IMR-90 (cell line): Measurements from ENCODE around the gene RPGRIP1L. TPM values are rescaled to one million over a fixed set of nuclear protein-coding genes. Genes with fewer than 3 reads are reported as not detected.

Experiments used
- ATAC-seq: fragments of 200-7000 bp; cut with Tn5 transposase; 2 replicates; pipeline ENCODE4 v1.9.1; 2020; ENCODE audit warnings: low read depth, mild to moderate bottlenecking, moderate library complexity
- BruUV-seq: library from RNA; stranded (reverse); fragments of 400-500 nt; replicated peaks from 2 replicates; lab custom pipeline; 2021; lab: Mats Ljungman, UMichigan
- CTCF ChIA-PET: fragments of 300-600 bp; formaldehyde crosslinking; extraction: SDS; loops from one replicate; lab custom pipeline; 2021; ENCODE audit warnings: antibody characterized with exemption; lab: Yijun Ruan, JAX
- POLR2A ChIA-PET: fragments of 300-600 bp; sonication (Branson Sonifier 250); formaldehyde crosslinking; loops from one replicate; lab custom pipeline; 2022; ENCODE audit warnings: antibody characterized with exemption; ENCODE audit not compliant: unreplicated experiment; lab: Charles Lee
- DNase-seq: peaks from one replicate; pipeline ENCODE4 v3.0.0; 2013
- H2AFZ ChIP-seq: replicated peaks from 2 replicates; pipeline ENCODE3; 2013; ENCODE audit warnings: low read length, mild to moderate bottlenecking; ENCODE audit not compliant: poor library complexity
- H2AK5ac ChIP-seq: 2 replicates; pipeline ENCODE4 v1.6.1; 2013; ENCODE audit warnings: low read depth, low read length, inconsistent platforms
- H2AK9ac ChIP-seq: replicated peaks from 2 replicates; pipeline ENCODE3; 2013; ENCODE audit warnings: mild to moderate bottlenecking, low read depth, low read length, moderate library complexity; ENCODE audit not compliant: poor library complexity
- H2BK120ac ChIP-seq: 2 replicates; pipeline ENCODE4 v1.6.1; 2013; ENCODE audit warnings: low read depth, low read length, inconsistent platforms
- H2BK15ac ChIP-seq: 3 replicates; pipeline ENCODE4 v1.6.1; 2013; ENCODE audit warnings: low read depth, low read length, inconsistent platforms
- H2BK20ac ChIP-seq: 2 replicates; pipeline ENCODE4 v1.6.1; 2013; ENCODE audit warnings: low read depth, mild to moderate bottlenecking, inconsistent platforms, low read length, moderate library complexity
- H2BK5ac ChIP-seq: 2 replicates; pipeline ENCODE4 v1.6.1; 2013; ENCODE audit warnings: mild to moderate bottlenecking, low read depth, low read length, inconsistent platforms; ENCODE audit not compliant: poor library complexity, severe bottlenecking
- H3K14ac ChIP-seq: replicated peaks from 2 replicates; pipeline ENCODE4 v1.6.1; 2013; ENCODE audit warnings: low read depth, low read length, inconsistent platforms
- H3K18ac ChIP-seq: 2 replicates; pipeline ENCODE4 v1.6.1; 2013; ENCODE audit warnings: low read depth, low read length, control low read depth
- H3K23ac ChIP-seq: 2 replicates; pipeline ENCODE4 v1.6.1; 2013; ENCODE audit warnings: low read depth, low read length, inconsistent platforms
- H3K27ac ChIP-seq: 2 replicates; pipeline ENCODE4 v1.5.1; 2013; ENCODE audit warnings: mild to moderate bottlenecking, control low read depth, low read length; ENCODE audit not compliant: insufficient read depth
- H3K27me3 ChIP-seq: 2 replicates; pipeline ENCODE4 v1.6.1; 2013; ENCODE audit warnings: low read length; ENCODE audit not compliant: control insufficient read depth, insufficient read depth
- H3K36me3 ChIP-seq: 2 replicates; pipeline ENCODE4 v1.6.1; 2013; ENCODE audit warnings: low read length, mixed read lengths; ENCODE audit not compliant: control insufficient read depth, insufficient read depth
- H3K4ac ChIP-seq: 2 replicates; pipeline ENCODE4 v1.6.1; 2013; ENCODE audit warnings: low read depth, low read length, inconsistent platforms
- H3K4me1 ChIP-seq: 2 replicates; pipeline ENCODE4 v1.6.1; 2013; ENCODE audit warnings: low read length, mixed read lengths; ENCODE audit not compliant: control insufficient read depth, insufficient read depth
- H3K4me2 ChIP-seq: 2 replicates; pipeline ENCODE4 v1.6.1; 2013; ENCODE audit warnings: low read depth, mild to moderate bottlenecking, control low read depth, low read length, moderate library complexity
- H3K4me3 ChIP-seq: 2 replicates; pipeline ENCODE4 v1.5.1; 2013; ENCODE audit warnings: low read depth, mild to moderate bottlenecking, control low read depth, low read length, moderate library complexity; ENCODE audit not compliant: insufficient read depth
- H3K56ac ChIP-seq: 2 replicates; pipeline ENCODE4 v1.6.1; 2013; ENCODE audit warnings: low read length, inconsistent platforms; ENCODE audit not compliant: insufficient read depth; ENCODE audit errors: extremely low read depth
- H3K79me1 ChIP-seq, 2 experiments: 2 replicates each; pipeline ENCODE4 v1.6.1; 2013; ENCODE audit warnings: low read length in 2 of 2, inconsistent platforms in 1 of 2, low read depth in 1 of 2
- H3K9ac ChIP-seq: 2 replicates; pipeline ENCODE4 v1.6.1; 2013; ENCODE audit warnings: low read depth, low read length, control low read depth
- H3K9me1 ChIP-seq: 2 replicates; pipeline ENCODE4 v1.6.1; 2013; ENCODE audit warnings: low read length, inconsistent platforms; ENCODE audit not compliant: insufficient read depth
- H3K9me3 ChIP-seq: 2 replicates; pipeline ENCODE4 v1.6.1; 2013; ENCODE audit warnings: low read length; ENCODE audit not compliant: control insufficient read depth, insufficient read depth
- H4K20me1 ChIP-seq: 2 replicates; pipeline ENCODE4 v1.6.1; 2013; ENCODE audit warnings: low read length, inconsistent platforms; ENCODE audit not compliant: insufficient read depth
- H4K5ac ChIP-seq: 2 replicates; pipeline ENCODE4 v1.6.1; 2013; ENCODE audit warnings: mild to moderate bottlenecking, low read depth, low read length, control low read depth
- H4K8ac ChIP-seq, 2 experiments: 2 replicates each; pipeline ENCODE4 v1.6.1; 2013; ENCODE audit warnings: low read depth in 2 of 2, low read length in 2 of 2, control low read depth in 1 of 2, inconsistent platforms in 1 of 2
- H4K91ac ChIP-seq: 2 replicates; pipeline ENCODE4 v1.6.1; 2013; ENCODE audit warnings: low read depth, low read length, inconsistent platforms; ENCODE audit not compliant: insufficient read depth
- BHLHE40 ChIP-seq: fragments of 150-350 bp; IDR thresholded peaks from 2 replicates; pipeline ENCODE4 v1.6.1; 2016; ENCODE audit warnings: mild to moderate bottlenecking, low read depth, low read length
- FOS ChIP-seq: fragments of 150-350 bp; IDR thresholded peaks from 2 replicates; pipeline ENCODE4 v1.6.1; 2016; ENCODE audit warnings: low read depth, low read length
- WGBS, 2 experiments: methylation state at CpG; one replicate each; pipeline versions ENCODE4 v1.1.5 to v1.1.7; 2013; ENCODE audit warnings: missing lambda C conversion rate in 2 of 2; ENCODE audit not compliant: insufficient read length in 1 of 2; ENCODE audit errors: extremely low coverage in 2 of 2; 5-methylcytosine and 5-hydroxymethylcytosine counted together
- dilution Hi-C: fragments of 300-500 bp; cut with HindIII; formaldehyde crosslinking; loops from one replicate; pipeline ENCODE4 v1.14.3; 2018; ENCODE audit warnings: low sequenced_read_pairs; ENCODE audit not compliant: unreplicated experiment
- in situ Hi-C: fragments of 300-500 bp; cut with MboI; formaldehyde crosslinking; loops from 3 replicates; pipeline ENCODE4 v1.14.3; 2019; ENCODE audit warnings: low sequenced_read_pairs, inconsistent platforms, mixed read lengths
- intact Hi-C: fragments of 100-400 bp; cut with micrococcal nuclease; formaldehyde crosslinking; loops from 2 replicates; pipeline ENCODE4 v1.10.0; 2022
- polyA plus RNA-seq, 3 experiments: library from polyadenylated mRNA; depleted of rRNA; stranded (reverse); fragments of >200 nt; gene quantifications; 2 replicates each; pipeline ENCODE4 v1.2.3, GENCODE V29; 2012; ENCODE audit warnings: low replicate concordance in 1 of 3
- total RNA-seq: library from RNA; depleted of rRNA; stranded (reverse); fragments of >200 nt; gene quantifications from 2 replicates; pipeline ENCODE4 v1.2.3, GENCODE V29; 2012
- TF ChIP-seq, protein P1 (sequence below): fragments of 150-350 bp; IDR thresholded peaks from 2 replicates; pipeline ENCODE4 v1.6.1; 2016; ENCODE audit warnings: low read depth, mild to moderate bottlenecking, low read length, moderate library complexity, borderline replicate concordance
- TF ChIP-seq, protein P2 (sequence below): fragments of 150-350 bp; IDR thresholded peaks from 2 replicates; pipeline ENCODE4 v1.6.1; 2017; ENCODE audit warnings: mild to moderate bottlenecking, antibody characterized with exemption, low read length, low read depth

The RPGRIP1L gene
- total and polyA plus RNA-seq, 2 of the 4 experiments (the other 2 are of a cell fraction), result 7.3 to 10.4 TPM

DNA sequence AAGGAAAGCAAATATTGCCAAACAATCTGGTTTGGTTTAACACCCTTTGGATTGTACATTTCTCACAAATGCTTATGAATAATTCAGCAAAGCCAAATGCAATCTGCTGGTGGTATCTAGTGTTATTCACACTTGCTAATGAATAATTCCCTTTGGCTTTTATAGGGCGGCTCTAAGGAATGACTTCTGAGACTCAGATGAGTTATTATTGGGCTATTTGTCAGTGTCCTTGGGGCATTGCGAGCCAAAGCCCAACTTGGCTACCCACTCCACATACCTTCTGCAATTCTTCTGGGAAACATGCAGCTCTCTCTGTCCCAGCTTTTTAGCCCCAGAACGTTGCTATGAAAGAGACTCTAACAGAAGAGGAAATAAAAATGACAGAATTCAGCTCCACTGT, 41.4 kb upstream of the RPGRIP1L start:
- CTCF ChIA-PET, result no interaction called here

More for the DNA sequence above, 41.4 kb upstream of the RPGRIP1L start:
- Histone ChIP-seq H3K79me1 (peaks cover 20 to 47% of the 10 kb centered on the region in 2 experiments), H3K4me3 (no peak overlapping the region), H3K9me1 (peaks cover 8% of the 10 kb centered on the region; the same call in 1 of the 2 replicates), H2AK5ac (no peak overlapping the region), H3K9ac (no peak overlapping the region), H2BK15ac (no peak overlapping the region), H4K91ac (no peak overlapping the region), H3K4me1 (peaks cover 5% of the 10 kb centered on the region), H2BK120ac (no peak overlapping the region), H3K14ac (no peak overlapping the region), H3K4ac (no peak overlapping the region), H3K4me2 (no peak overlapping the region), H3K36me3 (no peaks in the 10 kb centered on the region), H2AK9ac (no peak overlapping the region), H4K20me1 (peaks cover 24% of the 10 kb centered on the region), H3K27ac (no peak overlapping the region), H3K18ac (no peak overlapping the region), H2BK20ac (no peak overlapping the region), H3K23ac (no peak overlapping the region), H3K56ac (no peak overlapping the region), H4K5ac (no peak overlapping the region), H2BK5ac (no peak overlapping the region), H3K27me3 (no peaks in the 10 kb centered on the region), H2AFZ (no peak overlapping the region), H4K8ac (no peak overlapping the region), H3K9me3 (no peaks in the 10 kb centered on the region)
- in situ Hi-C loops (no loop called here), intact Hi-C loops (no loop called here), dilution Hi-C loops (no loop called here)
- peak; percentile 21 for ATAC-seq
- DNase-seq, result no peak
- BruUV-seq, result no TSS peak
- TF ChIP-seq, protein P1, sequence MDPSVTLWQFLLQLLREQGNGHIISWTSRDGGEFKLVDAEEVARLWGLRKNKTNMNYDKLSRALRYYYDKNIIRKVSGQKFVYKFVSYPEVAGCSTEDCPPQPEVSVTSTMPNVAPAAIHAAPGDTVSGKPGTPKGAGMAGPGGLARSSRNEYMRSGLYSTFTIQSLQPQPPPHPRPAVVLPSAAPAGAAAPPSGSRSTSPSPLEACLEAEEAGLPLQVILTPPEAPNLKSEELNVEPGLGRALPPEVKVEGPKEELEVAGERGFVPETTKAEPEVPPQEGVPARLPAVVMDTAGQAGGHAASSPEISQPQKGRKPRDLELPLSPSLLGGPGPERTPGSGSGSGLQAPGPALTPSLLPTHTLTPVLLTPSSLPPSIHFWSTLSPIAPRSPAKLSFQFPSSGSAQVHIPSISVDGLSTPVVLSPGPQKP, result no peak
- TF ChIP-seq BHLHE40, result no peak
- TF ChIP-seq, protein P2, sequence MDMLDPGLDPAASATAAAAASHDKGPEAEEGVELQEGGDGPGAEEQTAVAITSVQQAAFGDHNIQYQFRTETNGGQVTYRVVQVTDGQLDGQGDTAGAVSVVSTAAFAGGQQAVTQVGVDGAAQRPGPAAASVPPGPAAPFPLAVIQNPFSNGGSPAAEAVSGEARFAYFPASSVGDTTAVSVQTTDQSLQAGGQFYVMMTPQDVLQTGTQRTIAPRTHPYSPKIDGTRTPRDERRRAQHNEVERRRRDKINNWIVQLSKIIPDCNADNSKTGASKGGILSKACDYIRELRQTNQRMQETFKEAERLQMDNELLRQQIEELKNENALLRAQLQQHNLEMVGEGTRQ, result no peak
- no peak for TF ChIP-seq FOS
- POLR2A ChIA-PET, result no interaction called here
- no CpG with 5 or more reads among the region's 3 CpGs for WGBS, 2 experiments
